GM15510 (cell line): Measurements from ENCODE around the gene PLAU.

Experiments used
- POLR2A ChIP-seq: IDR thresholded peaks from 3 replicates; pipeline ENCODE4 v1.6.1; 2011; ENCODE audit warnings: borderline replicate concordance; ENCODE audit not compliant: insufficient read length; ENCODE audit errors: extremely low read depth

Gene PLAU

DNA sequence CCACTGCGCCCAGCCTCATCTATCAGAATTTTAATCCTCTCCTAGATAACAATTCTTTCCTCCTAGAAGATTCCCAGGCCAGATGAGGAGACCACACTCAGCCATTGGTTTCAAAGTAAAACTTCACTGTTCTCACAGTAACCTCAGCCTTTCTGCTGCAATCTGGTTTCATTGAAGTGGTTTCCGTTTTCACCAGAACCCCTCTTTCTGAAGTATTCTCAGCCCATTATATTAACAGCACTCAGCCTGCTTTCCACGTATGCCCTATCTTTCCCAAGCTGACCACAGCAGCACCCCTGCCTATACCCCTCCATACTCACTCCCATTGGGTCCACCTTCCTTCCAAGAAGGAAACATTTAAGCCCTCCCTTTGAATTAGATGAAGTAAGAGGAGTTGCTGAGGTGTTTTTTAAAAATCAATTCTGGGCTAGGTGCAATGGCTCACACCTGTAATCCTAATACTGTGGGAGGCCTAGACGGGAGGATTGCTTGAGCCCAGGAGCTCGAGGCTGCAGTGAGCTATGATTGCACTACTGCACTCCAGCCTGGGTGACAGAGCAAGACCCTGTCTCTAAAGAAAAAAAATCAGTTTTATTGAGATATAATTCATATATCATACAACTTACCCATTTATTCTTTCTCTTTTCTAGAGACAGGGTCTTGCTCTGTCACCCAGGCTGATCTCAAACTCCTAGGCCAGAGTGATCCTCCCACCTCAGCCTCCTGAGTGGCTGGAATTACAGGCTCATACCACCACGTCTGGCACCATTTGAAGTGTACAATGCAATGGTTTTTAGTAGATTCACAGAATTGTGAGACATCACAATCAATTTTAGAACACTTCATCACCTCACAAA lies 11.3 kb downstream of the PLAU start:
- TF ChIP-seq POLR2A = no peak

DNA sequence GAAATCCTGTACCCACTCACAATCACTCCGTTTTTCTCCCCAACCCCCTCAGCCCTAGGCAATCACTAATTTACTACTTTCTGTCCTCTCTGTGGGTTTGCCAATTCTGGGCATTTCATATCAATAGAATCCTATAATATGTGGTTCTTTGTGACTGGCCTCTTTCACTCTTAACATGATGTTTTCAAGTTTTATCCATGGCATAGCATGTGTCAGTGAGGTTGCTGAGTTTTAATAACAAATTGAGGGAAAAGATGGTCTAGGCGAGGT lies 11.9 kb downstream of the PLAU start:
- TF ChIP-seq POLR2A = no peak

DNA sequence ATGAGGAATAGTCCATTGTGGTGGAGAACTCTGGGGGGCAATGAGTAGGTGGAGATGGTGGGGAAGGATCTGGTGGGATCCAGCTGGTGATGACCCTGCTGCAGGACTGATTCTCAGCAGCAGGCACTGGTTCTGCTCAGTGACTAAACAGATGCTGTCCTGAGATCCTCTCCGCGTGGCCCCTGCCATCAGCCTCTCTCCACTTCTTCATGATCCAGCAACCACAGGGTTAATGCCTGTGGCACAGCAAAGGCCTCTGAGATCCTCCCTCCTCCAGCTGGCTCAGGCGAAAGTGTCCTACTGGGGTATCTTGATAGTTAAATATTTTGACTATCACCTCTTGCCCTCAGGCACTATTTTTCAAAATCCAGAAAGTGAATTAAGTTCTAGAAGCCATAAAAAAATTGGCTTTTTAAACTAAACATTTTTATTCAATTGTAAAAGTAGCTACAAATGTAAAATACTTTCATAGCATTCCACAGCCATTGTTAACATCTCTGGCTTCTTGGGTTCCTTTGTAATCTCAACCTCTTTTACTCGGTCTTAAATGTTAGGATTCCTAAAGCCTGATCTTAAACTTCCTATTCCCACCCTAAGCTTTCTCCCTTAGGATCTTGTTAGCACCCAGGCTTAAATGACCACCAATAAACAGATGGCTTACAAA lies 13.1 kb downstream of the PLAU start:
- TF ChIP-seq POLR2A = no peak

DNA sequence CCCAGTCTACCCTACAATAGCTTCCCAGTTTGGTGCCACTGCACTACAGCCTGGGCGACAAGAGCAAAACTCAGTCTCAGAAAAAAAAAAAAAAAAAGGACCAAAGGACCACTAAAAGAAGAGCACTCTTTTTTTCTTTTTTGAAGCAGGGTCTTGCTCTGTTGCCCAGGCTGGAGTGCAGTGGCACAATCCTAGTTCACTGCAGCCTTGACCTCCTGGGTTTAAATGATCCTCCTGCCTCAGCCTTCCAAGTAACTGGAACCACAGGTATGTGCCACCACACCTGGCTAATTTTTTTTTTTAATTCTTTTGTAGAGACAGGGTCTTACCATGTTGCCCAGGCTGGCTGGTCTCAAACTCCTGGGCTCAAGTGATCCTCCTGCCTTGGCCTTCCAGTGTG lies 14.0 kb downstream of the PLAU start:
- no peak for TF ChIP-seq POLR2A

DNA sequence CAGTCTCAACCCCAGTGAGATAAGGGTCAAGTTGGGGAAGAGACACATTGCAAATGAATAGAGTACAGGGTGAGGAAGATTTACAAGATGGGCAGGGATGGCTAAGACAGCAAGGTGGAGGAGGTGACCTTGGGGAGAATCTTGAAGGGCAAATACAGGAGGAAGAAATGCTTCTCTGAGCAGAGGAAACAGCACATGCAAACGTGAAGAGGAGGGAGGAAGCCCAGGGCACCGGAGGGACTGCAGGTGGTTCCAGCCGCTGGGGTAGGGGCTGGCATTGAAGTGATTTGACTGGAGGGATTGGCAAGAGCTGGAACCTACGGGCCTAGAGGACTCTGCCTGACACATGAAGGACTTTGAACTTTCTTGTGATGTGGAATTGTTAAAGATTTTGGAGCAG lies 14.6 kb downstream of the PLAU start:
- no peak for TF ChIP-seq POLR2A

DNA sequence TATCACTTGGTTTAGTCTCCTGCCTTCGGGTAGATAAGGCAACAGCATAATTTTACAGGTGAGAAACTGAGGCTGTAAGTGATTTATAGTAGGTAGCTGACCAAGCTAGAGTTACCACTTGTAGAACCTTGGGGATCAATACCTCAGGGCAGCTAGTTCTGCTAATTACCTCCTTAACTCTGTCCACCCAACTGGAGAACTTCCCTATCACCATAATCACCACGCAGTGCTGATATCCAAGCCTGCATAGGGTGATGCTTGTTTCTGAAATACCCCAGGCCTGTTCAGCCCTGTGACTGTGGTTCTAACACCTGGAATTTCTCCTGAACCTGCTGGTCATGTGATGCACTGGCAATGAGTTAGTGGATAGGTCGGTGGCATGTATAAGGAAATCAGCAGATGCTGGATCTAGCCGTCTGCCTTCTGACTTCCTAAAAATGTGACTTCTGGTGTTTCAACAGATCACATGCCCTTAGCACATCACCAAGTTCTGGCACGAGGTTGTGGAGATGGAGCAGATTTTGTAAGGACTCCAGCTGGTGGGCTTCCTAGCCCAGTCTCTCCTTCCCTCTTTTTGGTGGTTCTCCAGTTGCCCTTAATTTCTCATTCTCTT lies 15.3 kb downstream of the PLAU start:
- no peak for TF ChIP-seq POLR2A

DNA sequence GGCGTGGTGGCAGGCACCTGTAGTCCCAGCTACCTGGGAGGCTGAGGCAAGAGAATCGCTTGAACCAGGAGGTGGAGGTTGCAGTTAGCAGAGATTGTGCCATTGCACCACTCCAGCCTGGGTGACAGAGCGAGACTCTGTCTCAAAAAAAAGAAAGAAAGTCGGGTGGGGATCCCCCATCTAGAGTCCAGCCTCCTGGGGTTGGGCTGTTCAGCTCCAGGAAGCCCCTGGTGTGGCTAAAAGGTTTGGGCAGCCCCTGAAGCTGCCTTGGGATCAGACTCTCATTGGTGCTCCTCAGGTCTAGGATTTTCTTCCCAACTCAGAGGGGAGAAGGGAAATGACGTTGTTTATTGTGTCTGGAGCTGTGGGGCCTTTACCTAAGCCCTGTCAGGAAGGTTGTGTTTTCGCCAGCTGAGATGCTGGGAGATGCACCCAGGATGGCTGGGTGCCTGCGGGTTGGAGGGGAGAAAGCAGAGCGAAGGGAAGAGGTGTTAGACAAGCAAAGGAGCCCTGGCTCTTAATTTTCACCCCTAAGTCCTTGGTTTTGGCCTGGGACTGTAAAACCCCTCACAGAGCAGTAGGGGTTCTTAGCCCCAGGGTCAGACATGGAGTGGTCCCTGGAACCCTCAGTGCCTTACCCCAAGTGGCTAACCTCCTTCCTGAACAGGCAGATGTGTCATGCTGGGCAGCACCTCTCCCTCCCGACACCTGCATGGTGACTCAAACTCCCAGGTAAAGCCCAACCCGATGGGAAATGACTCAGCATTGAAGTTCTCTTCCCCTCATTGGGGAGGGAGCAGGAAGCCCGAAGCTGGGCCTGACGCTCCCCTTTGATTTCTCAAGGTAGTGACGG lies 21.1 kb downstream of the PLAU start:
- no peak for TF ChIP-seq POLR2A

DNA sequence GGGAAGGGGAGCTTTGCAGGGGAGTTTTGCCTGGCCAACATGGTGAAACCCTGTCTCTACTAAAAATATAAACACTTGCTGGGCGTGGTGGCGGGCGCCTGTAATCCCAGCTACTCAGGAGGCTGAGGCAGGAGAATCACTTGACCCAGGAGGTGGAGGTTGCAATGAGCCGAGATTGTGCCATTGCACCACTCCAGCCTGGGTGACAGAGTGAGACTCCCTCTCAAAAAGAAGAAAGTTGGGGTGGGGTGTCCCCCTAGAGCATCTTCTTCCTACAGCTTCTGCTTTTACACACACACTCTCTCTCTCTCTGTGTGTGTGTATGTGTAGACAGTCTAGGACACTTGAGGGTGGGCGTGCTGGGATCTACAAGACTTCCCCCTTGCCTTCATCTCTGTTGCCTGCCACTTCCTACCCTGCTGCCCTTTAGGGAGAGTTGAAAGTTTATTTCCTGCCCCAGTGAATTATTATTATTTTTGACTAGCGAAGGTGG lies 21.7 kb downstream of the PLAU start:
- no peak for TF ChIP-seq POLR2A

DNA sequence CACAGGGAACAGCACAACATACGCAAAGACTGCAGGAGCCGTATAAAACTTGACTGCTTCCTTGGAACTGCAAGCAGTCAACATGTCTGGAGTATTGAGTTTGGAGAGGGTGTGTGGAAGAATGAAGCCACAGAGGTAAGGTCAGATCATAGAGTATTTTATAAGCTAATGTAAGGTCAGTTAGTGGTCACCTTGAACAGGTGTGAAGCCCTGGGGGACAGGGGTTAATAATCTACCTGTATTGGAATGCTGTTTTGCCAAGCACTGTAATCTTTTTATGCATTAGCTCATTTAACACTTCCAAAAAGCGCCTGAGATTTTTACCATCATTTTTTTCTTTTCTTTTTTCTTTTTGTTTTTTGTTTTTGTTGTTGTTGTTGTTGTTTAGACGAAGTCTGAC lies 23.1 kb downstream of the PLAU start:
- no peak for TF ChIP-seq POLR2A

DNA sequence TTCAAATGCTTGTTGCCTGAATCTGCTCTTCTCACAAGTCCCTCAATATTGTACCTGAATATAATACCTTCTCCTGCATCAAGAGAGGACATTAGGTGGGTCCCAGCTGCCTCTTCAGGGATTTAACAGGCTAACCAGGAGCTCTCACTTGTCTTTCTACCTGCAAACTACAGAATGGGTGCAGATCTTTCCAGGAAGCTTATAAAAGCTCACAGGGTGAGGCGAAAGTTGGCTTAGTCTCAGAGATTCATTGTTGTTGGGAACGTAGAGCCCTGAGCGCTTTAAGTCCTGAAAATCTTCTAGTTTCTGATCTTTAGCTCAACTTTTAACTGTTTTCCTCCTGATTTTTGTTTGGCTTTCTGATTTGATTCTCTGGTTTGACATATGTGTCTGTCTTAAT lies 25.0 kb downstream of the PLAU start:
- TF ChIP-seq POLR2A = no peak

DNA sequence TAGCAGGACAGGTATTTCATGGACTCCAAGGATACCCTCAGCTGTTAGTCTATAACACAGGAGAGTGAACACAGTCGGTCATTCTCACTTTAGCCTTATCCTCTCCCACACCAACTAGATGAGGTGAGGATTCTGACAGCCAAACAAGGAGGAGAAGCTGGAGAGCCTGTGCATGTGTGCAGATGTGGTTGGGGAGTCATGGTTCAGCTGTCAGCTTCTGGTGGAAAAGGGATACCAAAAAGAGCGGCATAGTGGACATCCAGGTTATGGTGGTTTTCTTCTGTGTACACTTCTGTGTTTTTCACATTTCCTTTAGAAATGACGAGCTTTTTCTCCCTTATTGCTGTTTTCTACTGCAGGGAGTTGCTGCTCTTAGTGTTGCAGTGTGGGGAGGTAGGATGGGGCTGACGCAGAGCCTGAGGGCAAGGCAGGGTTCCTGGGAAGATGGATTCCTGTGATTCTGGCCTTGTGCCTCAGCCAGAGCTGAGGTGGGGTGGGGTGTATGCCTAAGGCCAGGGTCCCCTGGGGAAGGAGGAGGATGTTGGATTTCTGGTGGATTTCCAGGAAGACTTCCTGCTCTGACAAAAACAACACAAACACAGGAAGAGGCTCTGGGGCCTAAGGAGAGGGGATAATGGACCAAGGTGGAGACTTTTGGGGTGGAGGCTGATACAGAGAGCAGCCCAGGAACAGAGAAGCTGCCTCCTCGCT lies 26.6 kb downstream of the PLAU start:
- no peak for TF ChIP-seq POLR2A

DNA sequence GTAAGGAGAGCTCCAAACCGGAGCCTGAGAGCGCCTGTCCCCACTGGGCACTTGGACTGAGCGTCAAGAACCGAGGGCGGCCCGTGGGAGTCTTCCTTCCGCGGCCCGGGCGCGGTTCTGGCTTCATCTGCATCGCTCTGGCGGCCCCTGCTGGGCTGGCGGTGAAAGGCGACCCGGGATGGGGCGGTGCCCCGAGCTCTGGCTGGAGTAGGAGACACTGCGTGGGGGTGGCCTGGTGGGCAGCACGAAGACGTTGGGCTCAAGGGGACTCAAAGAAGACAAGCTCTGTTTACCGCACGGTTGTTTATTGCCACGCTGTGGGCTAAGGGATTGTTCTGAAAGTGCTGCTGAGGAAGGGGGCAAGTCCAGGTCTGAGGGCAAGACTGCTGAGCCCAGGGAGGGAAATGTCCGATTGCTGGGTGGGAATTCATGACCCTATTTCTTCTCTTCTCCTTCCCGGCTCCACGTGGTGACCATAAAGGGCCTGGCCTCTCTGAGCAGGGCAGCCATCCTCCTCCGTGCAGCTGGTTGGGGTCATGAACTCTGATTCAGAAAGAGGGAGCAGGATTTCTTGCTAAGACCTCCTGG lies 29.8 kb downstream of the PLAU start:
- TF ChIP-seq POLR2A = no peak

DNA sequence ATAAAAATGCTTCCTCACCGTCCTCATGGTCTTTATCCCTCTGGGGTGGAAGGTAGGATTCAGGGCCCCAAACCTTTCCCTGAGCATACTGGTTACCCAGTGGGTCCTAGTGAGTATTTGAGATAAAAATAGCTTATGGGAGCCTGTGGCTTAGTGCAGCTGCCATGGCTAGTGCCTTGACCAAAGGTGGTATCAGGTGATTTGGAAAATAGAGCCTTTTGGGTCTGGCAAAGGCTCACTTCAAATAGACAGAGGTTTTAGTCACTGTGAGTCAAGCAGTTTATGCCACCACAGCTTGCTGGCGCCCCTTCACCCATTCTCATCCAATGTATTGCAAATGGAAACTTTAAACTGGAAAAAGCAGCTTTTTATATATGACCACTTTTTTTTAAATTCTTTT lies 30.4 kb downstream of the PLAU start:
- TF ChIP-seq POLR2A = no peak
